Tibial nerve (tissue), 4 donors: ENCODE data around the gene TSHZ3. TPM values are rescaled to one million over a fixed set of nuclear protein-coding genes. Genes with fewer than 3 reads are reported as not detected.

Experiments used
- DNase-seq, 2 donors: peaks; one replicate each; pipeline ENCODE4 v3.0.0-alpha.2; 2019; ENCODE audit warnings: low spot score in 2 of 2
- H3K27ac ChIP-seq, 4 donors: fragments of 200-600 bp; sonication (generic) in 3 of 4; one replicate each; pipeline ENCODE4 v1.5.1; 2017 to 2019; ENCODE audit warnings: mild to moderate bottlenecking in 1 of 4
- H3K27me3 ChIP-seq, 2 donors: fragments of 200-600 bp; sonication (generic) in 1 of 2; one replicate each; pipeline versions ENCODE4 v1.5.1 to v1.6.0; 2017 to 2019
- H3K36me3 ChIP-seq, 3 donors: fragments of 200-600 bp; sonication (generic); one replicate each; pipeline ENCODE4 v1.5.1; 2018 to 2019
- H3K4me1 ChIP-seq, 4 donors: fragments of 200-600 bp; sonication (generic) in 3 of 4; one replicate each; pipeline ENCODE4 v1.5.1; 2017 to 2019
- H3K4me3 ChIP-seq, 4 donors: fragments of 200-600 bp; sonication (generic) in 3 of 4; one replicate each; pipeline ENCODE4 v1.5.1; 2017 to 2019; ENCODE audit warnings: mild to moderate bottlenecking in 1 of 4, moderate library complexity in 1 of 4
- H3K9me3 ChIP-seq, 4 donors: fragments of 200-600 bp; sonication (generic) in 3 of 4; one replicate each; pipeline ENCODE4 v1.5.1; 2017 to 2019
- CTCF ChIP-seq, 5 experiments: fragments of 200-600 bp in 3 of 5; fragments of 450-650 bp in 2 of 5; sonication (generic) in 3 of 5; IDR thresholded peaks; one replicate each; pipeline ENCODE4 v1.5.1; 2016 to 2019; ENCODE audit warnings: antibody characterized with exemption in 5 of 5, mild to moderate bottlenecking in 3 of 5, moderate library complexity in 2 of 5
- EP300 ChIP-seq, 2 donors: sonication (generic); formaldehyde crosslinking; IDR thresholded peaks; one replicate each; pipeline ENCODE4 v1.6.1; 2017; ENCODE audit warnings: antibody characterized with exemption in 2 of 2, mild to moderate bottlenecking in 1 of 2
- POLR2A ChIP-seq, 2 donors: fragments of 450-650 bp; IDR thresholded peaks; one replicate each; pipeline ENCODE4 v1.6.1; 2017; ENCODE audit warnings: antibody characterized with exemption in 2 of 2, mild to moderate bottlenecking in 2 of 2, moderate library complexity in 2 of 2
- WGBS, 2 donors: methylation state at CpG; one replicate each; pipeline ENCODE4 v1.1.5; 2018; 5-methylcytosine and 5-hydroxymethylcytosine counted together
- total RNA-seq, 4 donors: library from RNA; depleted of rRNA; stranded (reverse); fragments of >200 nt; gene quantifications; one replicate each; pipeline ENCODE4 v1.1.0, GENCODE V29; 2016

Gene TSHZ3
- total RNA-seq, 4 donors from 2014 or later: 20.4 to 22.4 (median 22.3) TPM

- Histone ChIP-seq H3K9me3 (no peaks in the 10 kb centered on the region), H3K36me3 (no peaks in the 10 kb centered on the region), H3K4me3 (no peak overlapping the region), H3K27me3 (no peaks in the 10 kb centered on the region), H3K27ac (no peak overlapping the region), H3K4me1 (no peaks in the 10 kb centered on the region)
- TF ChIP-seq EP300 (IDR thresholded peaks at IDR 0.05): no peak
- no peak for TF ChIP-seq CTCF (IDR thresholded peaks at IDR 0.05)
- TF ChIP-seq POLR2A (IDR thresholded peaks at IDR 0.05): no peak
- WGBS, 2 donors: 95 to 97% methylated on average over 5 to 6 of the region's 6 CpGs
- no peak for DNase-seq
These were observed 31.6 kb upstream of the TSHZ3 start for GRCh38 chr19:31380854-31381253.

- H3K36me3 ChIP-seq: peaks cover 0 to 4% (median 0%) of the 10 kb centered on the region in 3 donors
- 28 to 40% methylated on average over 4 of the region's 4 CpGs for WGBS, 2 donors
- no peaks in the 10 kb centered on the region for H3K27me3 ChIP-seq
- H3K4me1 ChIP-seq: no peaks in the 10 kb centered on the region
- peak in 1 of 2 donors; percentile 24 for DNase-seq
- H3K9me3 ChIP-seq: peaks cover 0 to 2% (median 0%) of the 10 kb centered on the region in 4 donors
- no peak for TF ChIP-seq POLR2A (IDR thresholded peaks at IDR 0.05)
- no peak for TF ChIP-seq EP300 (IDR thresholded peaks at IDR 0.05)
- no peak for TF ChIP-seq CTCF (IDR thresholded peaks at IDR 0.05)
- H3K4me3 ChIP-seq: no peak overlapping the region
- peak overlapping the region in 1 of 4 donors; percentile 24 for H3K27ac ChIP-seq
These were observed 29.2 kb upstream of the TSHZ3 start for GRCh38 chr19:31378404-31378803.

GRCh38 chr19:31377736-31378135 is 28.5 kb upstream of the TSHZ3 start:
- H3K9me3 ChIP-seq: peaks cover 0 to 5% (median 0%) of the 10 kb centered on the region in 4 donors
- DNase-seq: no peak
- H3K27ac ChIP-seq: peak overlapping the region in 1 of 4 donors; percentile 24
- no peak overlapping the region for H3K4me3 ChIP-seq
- no peaks in the 10 kb centered on the region for H3K27me3 ChIP-seq
- H3K36me3 ChIP-seq: peaks cover 0 to 4% (median 0%) of the 10 kb centered on the region in 3 donors
- TF ChIP-seq POLR2A (IDR thresholded peaks at IDR 0.05) (no peak), CTCF (IDR thresholded peaks at IDR 0.05) (no peak), EP300 (IDR thresholded peaks at IDR 0.05) (no peak)
- H3K4me1 ChIP-seq: no peaks in the 10 kb centered on the region
- 79 to 89% methylated on average over 1 of the region's 1 CpG for WGBS, 2 donors

DNA sequence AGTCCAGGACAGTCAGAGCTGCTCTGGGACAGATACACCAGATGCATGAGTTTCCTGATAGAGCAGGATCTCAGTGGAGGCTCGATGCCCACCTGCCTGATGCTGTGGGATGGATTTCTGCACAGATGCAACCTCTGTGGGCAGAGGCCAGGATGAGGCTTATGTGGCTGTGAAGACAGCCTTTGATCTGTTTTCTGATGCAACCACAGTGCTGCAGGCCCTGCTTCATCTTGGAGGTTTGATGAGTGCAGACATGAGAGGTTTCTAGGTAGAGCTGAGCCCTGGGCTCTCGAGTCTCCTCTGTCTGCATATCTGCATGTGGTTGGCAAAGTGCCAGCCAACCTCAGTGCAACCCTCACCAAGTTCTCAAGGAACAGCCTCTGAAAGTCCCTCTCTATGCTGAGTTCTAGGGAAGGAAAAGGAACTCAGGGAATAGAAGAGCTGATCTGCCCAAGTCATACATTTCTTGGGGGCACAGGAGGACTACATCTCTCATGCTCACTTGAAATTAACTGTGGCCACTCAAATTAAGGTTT is 23.1 kb upstream of the TSHZ3 start:
- H3K4me1 ChIP-seq: no peaks in the 10 kb centered on the region
- no peak overlapping the region for H3K27ac ChIP-seq
- H3K4me3 ChIP-seq: no peak overlapping the region
- TF ChIP-seq POLR2A (IDR thresholded peaks at IDR 0.05) (no peak), EP300 (IDR thresholded peaks at IDR 0.05) (no peak), CTCF (IDR thresholded peaks at IDR 0.05) (no peak)
- peaks cover 0 to 9% (median 0%) of the 10 kb centered on the region in 4 donors for H3K9me3 ChIP-seq
- no peak for DNase-seq
- 57 to 64% methylated on average over 2 of the region's 2 CpGs for WGBS, 2 donors
- no peaks in the 10 kb centered on the region for H3K27me3 ChIP-seq
- peaks cover 0 to 4% (median 0%) of the 10 kb centered on the region in 3 donors for H3K36me3 ChIP-seq

- Histone ChIP-seq H3K4me3 (no peak overlapping the region), H3K27me3 (no peaks in the 10 kb centered on the region), H3K27ac (no peak overlapping the region), H3K4me1 (no peaks in the 10 kb centered on the region), H3K36me3 (peaks cover 0 to 4% (median 0%) of the 10 kb centered on the region in 3 donors), H3K9me3 (peaks cover 0 to 9% (median 0%) of the 10 kb centered on the region in 4 donors)
- 67 to 68% methylated on average over 5 of the region's 5 CpGs for WGBS, 2 donors
- no peak for TF ChIP-seq EP300 (IDR thresholded peaks at IDR 0.05)
- no peak for TF ChIP-seq CTCF (IDR thresholded peaks at IDR 0.05)
- DNase-seq: no peak
These were observed 21.0 kb upstream of the TSHZ3 start for GRCh38 chr19:31370216-31370615.
